SK-N-SH treated with all-trans-retinoic acid at 6 μM for 48 hours (cell line): ENCODE data around the gene SMIM10L2A.

ENCODE experiments used
- ARNTL ChIP-seq: fragments of 450-650 bp; formaldehyde crosslinking; IDR thresholded peaks from 2 replicates; pipeline ENCODE4 v1.5.0; 2020; ENCODE audit warnings: low read depth, mild to moderate bottlenecking, moderate library complexity, borderline replicate concordance
- BACH2 ChIP-seq: fragments of 250-450 bp; sonication (Bioruptor Pico); IDR thresholded peaks from 2 replicates; pipeline ENCODE4 v1.9.0; 2021; ENCODE audit warnings: mild to moderate bottlenecking, borderline replicate concordance
- CSDC2 ChIP-seq: fragments of 250-450 bp; sonication (Bioruptor Pico); IDR thresholded peaks from 2 replicates; pipeline ENCODE4 v1.5.0; 2020; ENCODE audit warnings: mild to moderate bottlenecking, moderate library complexity
- CSRNP3 ChIP-seq: fragments of 250-450 bp; sonication (Bioruptor Pico); IDR thresholded peaks from 2 replicates; pipeline ENCODE4 v1.5.1; 2021; ENCODE audit warnings: mild to moderate bottlenecking, moderate library complexity
- ESRRG ChIP-seq: fragments of 250-450 bp; sonication (Bioruptor Pico); IDR thresholded peaks from 2 replicates; pipeline ENCODE4 v1.6.1; 2021; ENCODE audit warnings: mild to moderate bottlenecking
- OSR1 ChIP-seq: fragments of 250-450 bp; sonication (Bioruptor Pico); IDR thresholded peaks from 2 replicates; pipeline ENCODE4 v1.8.0; 2022; ENCODE audit warnings: moderate library complexity, mild to moderate bottlenecking, inconsistent platforms
- PATZ1 ChIP-seq: fragments of 250-450 bp; sonication (Bioruptor Pico); IDR thresholded peaks from 2 replicates; pipeline ENCODE4 v1.8.0; 2020; ENCODE audit warnings: mild to moderate bottlenecking, moderate library complexity, borderline replicate concordance
- SNAI2 ChIP-seq: fragments of 250-450 bp; sonication (Bioruptor Pico); IDR thresholded peaks from 2 replicates; pipeline ENCODE4 v1.5.0; 2020; ENCODE audit warnings: mild to moderate bottlenecking, moderate library complexity
- TCF4 ChIP-seq: fragments of 250-450 bp; sonication (Bioruptor Pico); IDR thresholded peaks from 2 replicates; pipeline ENCODE4 v1.8.0; 2021; ENCODE audit warnings: mild to moderate bottlenecking, moderate library complexity, borderline replicate concordance
- TSHZ2 ChIP-seq: fragments of 250-450 bp; sonication (Bioruptor Pico); IDR thresholded peaks from 2 replicates; pipeline ENCODE4 v1.5.0; 2020; ENCODE audit warnings: mild to moderate bottlenecking, moderate library complexity
- ZC3H10 ChIP-seq: fragments of 250-450 bp; sonication (Bioruptor Pico); IDR thresholded peaks from 2 replicates; pipeline ENCODE4 v1.5.1; 2021; ENCODE audit warnings: mild to moderate bottlenecking, moderate library complexity
- ZFP3 ChIP-seq: fragments of 250-450 bp; sonication (Bioruptor Pico); IDR thresholded peaks from 2 replicates; pipeline ENCODE4 v1.5.0; 2020; ENCODE audit warnings: mild to moderate bottlenecking, moderate library complexity
- ZFP30 ChIP-seq: fragments of 450-650 bp; formaldehyde crosslinking; IDR thresholded peaks from 2 replicates; pipeline ENCODE4 v1.5.0; 2022; ENCODE audit warnings: mild to moderate bottlenecking, moderate library complexity
- ZNF8 ChIP-seq: fragments of 450-650 bp; formaldehyde crosslinking; IDR thresholded peaks from 2 replicates; pipeline ENCODE4 v1.5.0; 2020; ENCODE audit warnings: mild to moderate bottlenecking, moderate library complexity

GRCh38 chrX:135476378-135476777, 54.6 kb downstream of the SMIM10L2A start:
- TF ChIP-seq ARNTL (no peak), PATZ1 (CRISPR knock-in tag) (no peak), TSHZ2 (no peak), ESRRG (CRISPR knock-in tag) (no peak), ZFP3 (CRISPR knock-in tag) (no peak), ZFP30 (CRISPR knock-in tag) (no peak), TCF4 (CRISPR knock-in tag) (no peak), SNAI2 (no peak), BACH2 (CRISPR knock-in tag) (no peak), CSDC2 (CRISPR knock-in tag) (no peak), CSRNP3 (CRISPR knock-in tag) (no peak), ZC3H10 (CRISPR knock-in tag) (no peak), OSR1 (no peak), ZNF8 (CRISPR knock-in tag) (no peak)
